ENCODE results near the gene TAF15.

DNA sequence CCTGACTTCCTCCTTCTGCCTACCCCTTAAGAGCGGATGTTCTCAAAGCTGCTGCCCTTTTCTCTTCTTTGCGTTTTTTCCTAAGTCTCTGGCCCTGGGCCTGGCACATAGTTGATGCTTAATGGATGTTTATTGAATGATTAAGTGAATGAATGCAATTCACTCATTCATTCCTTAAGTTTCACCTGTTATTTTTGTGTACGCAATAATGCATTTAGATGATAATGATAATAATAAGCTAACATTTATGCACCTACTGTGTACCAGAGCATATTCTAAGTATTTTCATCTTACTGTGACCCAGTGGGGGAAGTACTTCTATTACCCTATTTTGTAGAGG is 66.5 kb downstream of the TAF15 start:
- TF ChIP-seq, protein P1, sequence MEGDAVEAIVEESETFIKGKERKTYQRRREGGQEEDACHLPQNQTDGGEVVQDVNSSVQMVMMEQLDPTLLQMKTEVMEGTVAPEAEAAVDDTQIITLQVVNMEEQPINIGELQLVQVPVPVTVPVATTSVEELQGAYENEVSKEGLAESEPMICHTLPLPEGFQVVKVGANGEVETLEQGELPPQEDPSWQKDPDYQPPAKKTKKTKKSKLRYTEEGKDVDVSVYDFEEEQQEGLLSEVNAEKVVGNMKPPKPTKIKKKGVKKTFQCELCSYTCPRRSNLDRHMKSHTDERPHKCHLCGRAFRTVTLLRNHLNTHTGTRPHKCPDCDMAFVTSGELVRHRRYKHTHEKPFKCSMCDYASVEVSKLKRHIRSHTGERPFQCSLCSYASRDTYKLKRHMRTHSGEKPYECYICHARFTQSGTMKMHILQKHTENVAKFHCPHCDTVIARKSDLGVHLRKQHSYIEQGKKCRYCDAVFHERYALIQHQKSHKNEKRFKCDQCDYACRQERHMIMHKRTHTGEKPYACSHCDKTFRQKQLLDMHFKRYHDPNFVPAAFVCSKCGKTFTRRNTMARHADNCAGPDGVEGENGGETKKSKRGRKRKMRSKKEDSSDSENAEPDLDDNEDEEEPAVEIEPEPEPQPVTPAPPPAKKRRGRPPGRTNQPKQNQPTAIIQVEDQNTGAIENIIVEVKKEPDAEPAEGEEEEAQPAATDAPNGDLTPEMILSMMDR (IDR thresholded peaks at IDR 0.05), result no peak
- TF ChIP-seq NFIC (IDR thresholded peaks at IDR 0.05; ENCODE audit: borderline replicate concordance) (no peak), MXI1 (IDR thresholded peaks at IDR 0.05; ENCODE audit: low read depth, low read length) (no peak), TAF1 (IDR thresholded peaks at IDR 0.05; ENCODE audit: borderline replicate concordance, low read depth, low read length) (no peak), TEAD4 (IDR thresholded peaks at IDR 0.05; ENCODE audit: borderline replicate concordance, insufficient read depth) (no peak), NRF1 (IDR thresholded peaks at IDR 0.05; ENCODE audit: low read depth, low read length) (no peak), POLR2AphosphoS5 (IDR thresholded peaks at IDR 0.05; ENCODE audit: low read depth, low read length) (no peak), CHD2 (IDR thresholded peaks at IDR 0.05; ENCODE audit: low read length, partially characterized antibody) (no peak), EP300 (IDR thresholded peaks at IDR 0.05; ENCODE audit: borderline replicate concordance in 1 of 2, low read depth in 1 of 2, low read length in 1 of 2) (no peak), GATA2 (CRISPR knock-in tag; IDR thresholded peaks at IDR 0.05) (no peak), JUND (IDR thresholded peaks at IDR 0.05) (no peak), FOXJ3 (CRISPR knock-in tag; IDR thresholded peaks at IDR 0.05) (no peak), FOSL2 (IDR thresholded peaks at IDR 0.05; ENCODE audit: borderline replicate concordance, low read depth) (no peak)
- TF ChIP-seq, protein P2, sequence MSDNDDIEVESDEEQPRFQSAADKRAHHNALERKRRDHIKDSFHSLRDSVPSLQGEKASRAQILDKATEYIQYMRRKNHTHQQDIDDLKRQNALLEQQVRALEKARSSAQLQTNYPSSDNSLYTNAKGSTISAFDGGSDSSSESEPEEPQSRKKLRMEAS (IDR thresholded peaks at IDR 0.05; ENCODE audit: low read depth), result no peak
